Nephron (organoid): Measurements from ENCODE around the gene MAPKAP1.

ENCODE experiments used
- H3K27ac Mint-ChIP-seq, 3 experiments: 2 replicates each; pipeline ENCODE4 v1.8.0; 2020; ENCODE audit warnings: mixed read lengths in 3 of 3, mild to moderate bottlenecking in 2 of 3, moderate library complexity in 1 of 3
- H3K27me3 Mint-ChIP-seq: 2 replicates; pipeline ENCODE4 v1.8.0; 2021; ENCODE audit warnings: low read depth, mild to moderate bottlenecking, moderate library complexity, mixed read lengths
- H3K36me3 Mint-ChIP-seq: 2 replicates; pipeline ENCODE4 v1.8.0; 2020; ENCODE audit warnings: low read depth, mixed read lengths
- H3K4me1 Mint-ChIP-seq: 2 replicates; pipeline ENCODE4 v1.8.0; 2020; ENCODE audit warnings: mixed read lengths
- H3K4me3 Mint-ChIP-seq, 3 experiments: 2 replicates each; pipeline ENCODE4 v1.8.0; 2020; ENCODE audit warnings: mild to moderate bottlenecking in 3 of 3, mixed read lengths in 3 of 3, moderate library complexity in 2 of 3
- H3K9me3 Mint-ChIP-seq: 2 replicates; pipeline ENCODE4 v1.8.0; 2020; ENCODE audit warnings: mixed read lengths
- CTCF ChIP-seq, 3 experiments: fragments of 200-600 bp; sonication (generic); IDR thresholded peaks; one replicate each; pipeline ENCODE4 v1.5.0; 2021; ENCODE audit warnings: antibody characterized with exemption in 3 of 3; ENCODE audit not compliant: unreplicated experiment in 3 of 3

Gene MAPKAP1

GRCh38 chr9:125525921-125526631 lies 180.9 kb downstream of the MAPKAP1 start:
- H3K27ac Mint-ChIP-seq = peak overlapping the region; percentile 83 to 87 (median 85)
- H3K4me1 Mint-ChIP-seq = peaks cover 68% of the 10 kb centered on the region
- H3K36me3 Mint-ChIP-seq = peaks cover 3% of the 10 kb centered on the region
- no peak for TF ChIP-seq CTCF (IDR thresholded peaks at IDR 0.05; ENCODE audit: unreplicated experiment in 3 of 3)
- no peak overlapping the region for H3K4me3 Mint-ChIP-seq
- H3K9me3 Mint-ChIP-seq = no peaks in the 10 kb centered on the region
- no peaks in the 10 kb centered on the region for H3K27me3 Mint-ChIP-seq

- H3K9me3 Mint-ChIP-seq = no peaks in the 10 kb centered on the region
- H3K27me3 Mint-ChIP-seq = no peaks in the 10 kb centered on the region
- H3K36me3 Mint-ChIP-seq = peaks cover 3% of the 10 kb centered on the region
- H3K4me3 Mint-ChIP-seq = peak overlapping the region in 2 of 3 experiments; percentile 18 to 21
- no peak for TF ChIP-seq CTCF (IDR thresholded peaks at IDR 0.05; ENCODE audit: unreplicated experiment in 3 of 3)
- H3K4me1 Mint-ChIP-seq = peaks cover 58% of the 10 kb centered on the region
- H3K27ac Mint-ChIP-seq = peak overlapping the region; percentile 87 to 95 (median 95)
Measured at GRCh38 chr9:125524583-125525355, 182.2 kb downstream of the MAPKAP1 start.

GRCh38 chr9:125523681-125524080 lies 183.3 kb downstream of the MAPKAP1 start:
- Mint-ChIP-seq H3K9me3 (no peaks in the 10 kb centered on the region), H3K36me3 (peaks cover 3% of the 10 kb centered on the region), H3K27ac (peak overlapping the region in 2 of 3 experiments; percentile 58 to 95), H3K4me1 (peaks cover 50% of the 10 kb centered on the region), H3K27me3 (no peaks in the 10 kb centered on the region), H3K4me3 (no peak overlapping the region)
- TF ChIP-seq CTCF (IDR thresholded peaks at IDR 0.05; ENCODE audit: unreplicated experiment in 3 of 3) = no peak

GRCh38 chr9:125522328-125522725 lies 184.7 kb downstream of the MAPKAP1 start:
- H3K4me1 Mint-ChIP-seq = peaks cover 53% of the 10 kb centered on the region
- peak overlapping the region; percentile 2 to 34 (median 19) for H3K27ac Mint-ChIP-seq
- no peaks in the 10 kb centered on the region for H3K9me3 Mint-ChIP-seq
- H3K4me3 Mint-ChIP-seq = no peak overlapping the region
- H3K36me3 Mint-ChIP-seq = peaks cover 3% of the 10 kb centered on the region
- no peak for TF ChIP-seq CTCF (IDR thresholded peaks at IDR 0.05; ENCODE audit: unreplicated experiment in 3 of 3)
- H3K27me3 Mint-ChIP-seq = no peaks in the 10 kb centered on the region

GRCh38 chr9:125521462-125522327 lies 185.3 kb downstream of the MAPKAP1 start:
- Mint-ChIP-seq H3K36me3 (peaks cover 3% of the 10 kb centered on the region), H3K4me3 (no peak overlapping the region), H3K9me3 (no peaks in the 10 kb centered on the region), H3K4me1 (peaks cover 58% of the 10 kb centered on the region), H3K27me3 (no peaks in the 10 kb centered on the region), H3K27ac (peak overlapping the region; percentile 19 to 64 (median 48))
- no peak for TF ChIP-seq CTCF (IDR thresholded peaks at IDR 0.05; ENCODE audit: unreplicated experiment in 3 of 3)
